Pancreas (tissue), 10 donors: Measurements from ENCODE around the gene TAF6. TPM values are rescaled to one million over a fixed set of nuclear protein-coding genes. Genes with fewer than 3 reads are reported as not detected.

Experiments
- ATAC-seq, 4 donors: fragments of 200-7000 bp; cut with Tn5 transposase; one replicate each; pipeline versions ENCODE4 v1.8.0 to v1.9.1; 2020; ENCODE audit warnings: mild to moderate bottlenecking in 4 of 4, moderate library complexity in 4 of 4
- DNase-seq, 6 donors: peaks; one replicate each; pipeline ENCODE4 v3.0.0-alpha.2; 2020
- FAIRE-seq: peaks from 2 replicates; lab custom pipeline; 2012; peaks lifted over from hg19 to GRCh38; lab: Jason Lieb, UNC
- H3K27ac ChIP-seq, 4 donors: fragments of 200-600 bp; sonication (generic); 1 replicate in 3 of 4; 2 replicates in 1 of 4; pipeline versions ENCODE4 v1.5.0 to v1.8.0; 2020
- H3K27me3 ChIP-seq, 4 donors: fragments of 200-600 bp; one replicate each; pipeline ENCODE4 v1.8.0; 2021
- H3K36me3 ChIP-seq, 3 donors: fragments of 200-600 bp; sonication (generic) in 1 of 3; one replicate each; pipeline versions ENCODE4 v1.5.0 to v1.8.0; 2020 to 2021
- H3K4me1 ChIP-seq, 3 donors: fragments of 200-600 bp; one replicate each; pipeline ENCODE4 v1.8.0; 2021
- H3K4me3 ChIP-seq, 4 donors: fragments of 200-600 bp; sonication (generic) in 2 of 4; one replicate each; pipeline versions ENCODE4 v1.5.0 to v1.8.0; 2020 to 2021
- H3K9me3 ChIP-seq, 4 donors: fragments of 200-600 bp; one replicate each; pipeline ENCODE4 v1.8.0; 2021
- CTCF ChIP-seq, 4 donors: fragments of 200-600 bp; sonication (generic) in 3 of 4; IDR thresholded peaks; one replicate each; pipeline versions ENCODE4 v1.5.0 to v1.8.0; 2021; ENCODE audit warnings: antibody characterized with exemption in 4 of 4
- WGBS, 2 donors: extraction: QIAGEN DNeasy Blood & Tissue Kit; methylation state at CpG; one replicate each; pipeline ENCODE4 v1.1.7; 2013; 5-methylcytosine and 5-hydroxymethylcytosine counted together
- intact Hi-C, 3 donors: fragments of 100-400 bp; cut with DNase I; formaldehyde crosslinking; loops; one replicate each; pipeline versions ENCODE4 v1.11.1 to v1.14.2; 2022
- polyA plus RNA-seq, 2 donors: library from polyadenylated mRNA; stranded (reverse); fragments of 200-250 nt; gene quantifications; one replicate each; pipeline ENCODE4 v1.2.3, GENCODE V29; 2013
- total RNA-seq, 6 donors: library from RNA; stranded (reverse); fragmentation: NEBNext Ultra II Directional in 4 of 6; extraction: Animal tissue kit (Norgen Biotek cat#: 25700) in 4 of 6; gene quantifications; one replicate each; pipeline versions ENCODE4 v1.2.1 to v1.2.4, GENCODE V29; 2021 to 2023
- donor health status: healthy with polysubstance abuse.
- donor health status: DM: no; HTN: no; CAD: no; lungs with moderate emphysema.
- donor health status: DM: no; HTN: no; CAD: no.
- donor health status: control.
- donor health status: control.
- donor health status: Bipolar disorder and iron deficiency.
- donor health status: DM: yes; HTN: yes; CAD: no.
- donor health status: DM: no; HTN: no; CAD: no.
- donor health status: DM: no; HTN: no; CAD: no.
- donor health status: DM: yes; HTN: yes; CAD: no.

The TAF6 gene
- total and polyA plus RNA-seq, 8 donors: 11.7 to 39.6 (median 15.3) TPM

DNA sequence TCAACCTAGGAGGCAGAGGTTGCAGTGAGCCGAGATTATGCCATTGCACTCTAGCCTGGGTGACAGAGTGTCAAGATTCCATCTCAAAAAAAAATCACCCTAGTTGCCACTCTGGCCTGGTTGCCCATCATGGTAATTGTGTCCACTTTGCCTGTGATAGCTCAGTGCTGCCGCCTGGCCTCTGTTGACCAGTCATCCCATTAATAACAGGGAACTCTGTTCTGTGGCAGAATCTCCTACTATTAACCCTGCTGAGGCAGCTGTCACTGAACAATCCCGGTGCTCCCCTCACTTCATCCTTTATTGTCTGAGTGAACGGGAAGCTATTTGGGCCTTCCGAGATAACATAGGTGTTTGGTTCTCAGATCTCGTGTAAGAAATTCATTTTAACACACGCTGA lies 52.2 kb downstream of the TAF6 start:
- DNase-seq (no peak), FAIRE-seq (no peak), ATAC-seq (no peak)
- Histone ChIP-seq H3K27me3 (no peaks in the 10 kb centered on the region), H3K4me1 (no peaks in the 10 kb centered on the region), H3K4me3 (no peak overlapping the region), H3K9me3 (peaks cover 0 to 2% (median 0%) of the 10 kb centered on the region in 4 donors), H3K36me3 (peaks cover 11 to 45% (median 23%) of the 10 kb centered on the region in 3 donors), H3K27ac (no peak overlapping the region)
- 90 to 91% methylated on average over 7 of the region's 7 CpGs for WGBS, 2 donors
- TF ChIP-seq CTCF (IDR thresholded peaks at IDR 0.05): no peak
- intact Hi-C loops: no loop called here

- no peak overlapping the region for H3K27ac ChIP-seq
- no peaks in the 10 kb centered on the region for H3K4me1 ChIP-seq
- H3K9me3 ChIP-seq: no peaks in the 10 kb centered on the region
- peak in 3 of 4 donors; percentile 50 to 53 (median 52) for ATAC-seq
- no peak for FAIRE-seq
- no peak for DNase-seq
- no peak for TF ChIP-seq CTCF (IDR thresholded peaks at IDR 0.05)
- WGBS, 2 donors: 59 to 60% methylated on average over 8 of the region's 8 CpGs
- H3K36me3 ChIP-seq: peaks cover 0 to 32% (median 9%) of the 10 kb centered on the region in 3 donors
- intact Hi-C loops: no loop called here
- H3K4me3 ChIP-seq: no peak overlapping the region
- H3K27me3 ChIP-seq: no peaks in the 10 kb centered on the region
Observed at GRCh38 chr7:100065452-100066186, 53.5 kb downstream of the TAF6 start.

DNA sequence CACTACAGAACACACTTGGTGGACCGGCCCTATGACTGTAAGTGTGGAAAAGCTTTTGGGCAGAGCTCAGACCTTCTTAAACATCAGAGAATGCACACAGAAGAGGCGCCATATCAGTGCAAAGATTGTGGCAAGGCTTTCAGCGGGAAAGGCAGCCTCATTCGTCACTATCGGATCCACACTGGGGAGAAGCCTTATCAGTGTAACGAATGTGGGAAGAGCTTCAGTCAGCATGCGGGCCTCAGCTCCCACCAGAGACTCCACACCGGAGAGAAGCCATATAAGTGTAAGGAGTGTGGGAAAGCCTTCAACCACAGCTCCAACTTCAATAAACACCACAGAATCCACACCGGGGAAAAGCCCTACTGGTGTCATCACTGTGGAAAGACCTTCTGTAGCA lies 55.0 kb downstream of the TAF6 start:
- no peak for TF ChIP-seq CTCF (IDR thresholded peaks at IDR 0.05)
- no peaks in the 10 kb centered on the region for H3K9me3 ChIP-seq
- intact Hi-C loops: no loop called here
- H3K4me3 ChIP-seq: no peak overlapping the region
- peaks cover 0 to 26% (median 0%) of the 10 kb centered on the region in 3 donors for H3K36me3 ChIP-seq
- no peaks in the 10 kb centered on the region for H3K4me1 ChIP-seq
- FAIRE-seq (no peak), ATAC-seq (no peak), DNase-seq (no peak)
- no peaks in the 10 kb centered on the region for H3K27me3 ChIP-seq
- WGBS, 2 donors: 85 to 91% methylated on average over 9 of the region's 9 CpGs
- no peak overlapping the region for H3K27ac ChIP-seq

- no peak for DNase-seq
- no peak for ATAC-seq
- Histone ChIP-seq H3K4me1 (no peaks in the 10 kb centered on the region), H3K27me3 (no peaks in the 10 kb centered on the region), H3K9me3 (no peaks in the 10 kb centered on the region), H3K27ac (no peak overlapping the region), H3K36me3 (peaks cover 0 to 32% (median 2%) of the 10 kb centered on the region in 3 donors), H3K4me3 (no peak overlapping the region)
- 94 to 98% methylated on average over 4 of the region's 4 CpGs for WGBS, 2 donors
- FAIRE-seq: no peak
- TF ChIP-seq CTCF (IDR thresholded peaks at IDR 0.05): no peak
- intact Hi-C loops: no loop called here
Observed at GRCh38 chr7:100063376-100063775, 55.8 kb downstream of the TAF6 start.

DNA sequence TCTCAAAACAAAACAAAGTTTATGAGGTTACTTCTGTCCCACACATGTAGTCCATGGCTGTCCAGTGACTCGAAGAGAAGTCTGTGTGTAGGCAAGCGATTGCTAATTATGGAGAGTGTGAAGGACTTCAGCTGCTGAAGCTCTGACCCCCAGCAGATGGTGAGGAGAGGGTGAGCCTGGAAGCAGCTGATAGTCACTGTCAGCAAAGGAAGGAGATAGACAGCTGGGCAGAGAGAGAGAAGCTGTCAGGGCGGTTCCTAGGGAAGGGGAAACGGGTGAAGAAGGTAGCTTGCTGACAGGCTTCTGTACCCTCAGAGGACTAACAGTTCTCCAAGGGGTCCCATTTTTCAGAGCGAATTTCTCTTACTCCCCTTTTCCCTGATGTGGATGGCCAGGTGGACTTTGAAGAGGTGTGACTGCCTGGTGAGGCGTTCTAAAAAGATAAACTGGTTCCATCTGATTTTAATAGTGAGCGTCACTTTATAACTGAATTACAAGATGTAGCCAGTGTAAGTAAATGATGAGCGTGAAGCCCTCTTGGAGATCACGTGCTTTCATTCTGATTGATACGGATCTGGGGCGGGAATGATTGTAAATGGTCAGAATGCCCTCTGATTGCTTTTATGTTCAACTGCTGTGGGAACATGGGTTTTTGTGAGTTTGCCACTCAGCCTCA lies 57.5 kb downstream of the TAF6 start:
- ATAC-seq (no peak), DNase-seq (no peak), FAIRE-seq (no peak)
- Histone ChIP-seq H3K9me3 (no peaks in the 10 kb centered on the region), H3K27ac (no peak overlapping the region), H3K27me3 (no peaks in the 10 kb centered on the region), H3K4me3 (no peak overlapping the region), H3K36me3 (peaks cover 0 to 42% (median 10%) of the 10 kb centered on the region in 3 donors), H3K4me1 (no peaks in the 10 kb centered on the region)
- no peak for TF ChIP-seq CTCF (IDR thresholded peaks at IDR 0.05)
- 93 to 95% methylated on average over 11 of the region's 11 CpGs for WGBS, 2 donors
- intact Hi-C loops: no loop called here
